ENCODE measurements around the gene RPS6KA5.
"Not testable (repeated sequence)": the region's sequence is repeated elsewhere in the genome, so short reads cannot be mapped to it uniquely, and the experiment has no call there.

DNA sequence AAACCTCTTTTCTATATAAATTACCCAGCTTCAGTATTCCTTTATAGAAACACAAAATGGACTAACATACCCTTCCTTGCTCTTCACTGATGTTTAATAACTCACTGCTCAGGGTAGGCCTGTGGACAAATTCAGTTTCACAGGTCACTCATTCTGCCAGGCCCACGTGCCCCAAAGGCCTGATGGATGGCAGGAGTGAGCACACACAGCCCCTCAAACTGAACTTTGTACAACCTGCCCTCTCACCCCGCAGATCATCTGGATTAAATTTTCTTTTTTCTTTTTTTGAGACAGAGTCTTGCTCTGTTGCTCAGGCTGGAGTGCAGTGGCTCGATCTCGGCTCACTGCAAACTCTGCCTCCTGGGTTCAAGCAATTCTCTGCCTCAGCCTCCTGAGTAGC lies 219.8 kb downstream of the RPS6KA5 start:
- TF ChIP-seq CTCF, EP300, POLR2A, POLR2AphosphoS5 (IDR thresholded peaks at IDR 0.05): not testable (repeated sequence)

Data from stomach (tissue), 4 donors.